ENCODE measurements around the gene EGFR. TPM values are rescaled to one million over a fixed set of nuclear protein-coding genes. Genes with fewer than 3 reads are reported as not detected.

The EGFR gene
- total RNA-seq, 2 experiments from 2014 or later, result not detected

- CTCF ChIA-PET, result no interaction called here
- POLR2A ChIA-PET, result no interaction called here
Measured at GRCh38 chr7:55191926-55192692, 173.3 kb downstream of the EGFR start.

GRCh38 chr7:55192723-55193122, 173.9 kb downstream of the EGFR start:
- ChIA-PET CTCF (no interaction called here), POLR2A (no interaction called here)

- ChIA-PET CTCF (no interaction called here), POLR2A (no interaction called here)
Measured at GRCh38 chr7:55193245-55193644, 174.4 kb downstream of the EGFR start.

GRCh38 chr7:55194522-55194921, 175.7 kb downstream of the EGFR start:
- ChIA-PET CTCF (no interaction called here), POLR2A (no interaction called here)

GRCh38 chr7:55198634-55199392, 180.0 kb downstream of the EGFR start:
- CTCF ChIA-PET, result no interaction called here

GRCh38 chr7:55199418-55199817, 180.6 kb downstream of the EGFR start:
- POLR2A ChIA-PET, result no interaction called here
- CTCF ChIA-PET, result no interaction called here

More at GRCh38 chr7:55198634-55199392, 180.0 kb downstream of the EGFR start:
- POLR2A ChIA-PET, result no interaction called here

GRCh38 chr7:55200441-55200840, 181.6 kb downstream of the EGFR start:
- CTCF ChIA-PET, result no interaction called here
- POLR2A ChIA-PET, result no interaction called here

- POLR2A ChIA-PET, result no interaction called here
- CTCF ChIA-PET, result no interaction called here
Measured at GRCh38 chr7:55202150-55202913, 183.5 kb downstream of the EGFR start.

- ChIA-PET POLR2A (no interaction called here), CTCF (no interaction called here)
Measured at GRCh38 chr7:55203300-55203699, 184.5 kb downstream of the EGFR start.

GRCh38 chr7:55205124-55205955, 186.5 kb downstream of the EGFR start:
- CTCF ChIA-PET, result no interaction called here

GRCh38 chr7:55206235-55207029, 187.6 kb downstream of the EGFR start:
- ChIA-PET POLR2A (no interaction called here), CTCF (no interaction called here)

More at GRCh38 chr7:55205124-55205955, 186.5 kb downstream of the EGFR start:
- POLR2A ChIA-PET, result no interaction called here

- ChIA-PET CTCF (no interaction called here), POLR2A (no interaction called here)
Measured at GRCh38 chr7:55207436-55208125, 188.8 kb downstream of the EGFR start.

- CTCF ChIA-PET, result no interaction called here
- POLR2A ChIA-PET, result no interaction called here
Measured at GRCh38 chr7:55209366-55209765, 190.5 kb downstream of the EGFR start.

- POLR2A ChIA-PET, result no interaction called here
- CTCF ChIA-PET, result no interaction called here
Measured at GRCh38 chr7:55210176-55210575, 191.4 kb downstream of the EGFR start.

- CTCF ChIA-PET, result no interaction called here
- POLR2A ChIA-PET, result no interaction called here
Measured at GRCh38 chr7:55210716-55211115, 191.9 kb downstream of the EGFR start.

GRCh38 chr7:55211726-55212125, 192.9 kb downstream of the EGFR start:
- CTCF ChIA-PET, result no interaction called here
- POLR2A ChIA-PET, result no interaction called here

- ChIA-PET POLR2A (no interaction called here), CTCF (no interaction called here)
Measured at GRCh38 chr7:55212176-55212575, 193.4 kb downstream of the EGFR start.

GRCh38 chr7:55212838-55213237, 194.0 kb downstream of the EGFR start:
- CTCF ChIA-PET, result no interaction called here
- POLR2A ChIA-PET, result no interaction called here

- ChIA-PET CTCF (no interaction called here), POLR2A (no interaction called here)
Measured at GRCh38 chr7:55214707-55215106, 195.9 kb downstream of the EGFR start.
